ENCODE data around the gene THSD8.
"Not testable (repeated sequence)": the region's sequence is repeated elsewhere in the genome, so short reads cannot be mapped to it uniquely, and the experiment has no call there.

The THSD8 gene

DNA sequence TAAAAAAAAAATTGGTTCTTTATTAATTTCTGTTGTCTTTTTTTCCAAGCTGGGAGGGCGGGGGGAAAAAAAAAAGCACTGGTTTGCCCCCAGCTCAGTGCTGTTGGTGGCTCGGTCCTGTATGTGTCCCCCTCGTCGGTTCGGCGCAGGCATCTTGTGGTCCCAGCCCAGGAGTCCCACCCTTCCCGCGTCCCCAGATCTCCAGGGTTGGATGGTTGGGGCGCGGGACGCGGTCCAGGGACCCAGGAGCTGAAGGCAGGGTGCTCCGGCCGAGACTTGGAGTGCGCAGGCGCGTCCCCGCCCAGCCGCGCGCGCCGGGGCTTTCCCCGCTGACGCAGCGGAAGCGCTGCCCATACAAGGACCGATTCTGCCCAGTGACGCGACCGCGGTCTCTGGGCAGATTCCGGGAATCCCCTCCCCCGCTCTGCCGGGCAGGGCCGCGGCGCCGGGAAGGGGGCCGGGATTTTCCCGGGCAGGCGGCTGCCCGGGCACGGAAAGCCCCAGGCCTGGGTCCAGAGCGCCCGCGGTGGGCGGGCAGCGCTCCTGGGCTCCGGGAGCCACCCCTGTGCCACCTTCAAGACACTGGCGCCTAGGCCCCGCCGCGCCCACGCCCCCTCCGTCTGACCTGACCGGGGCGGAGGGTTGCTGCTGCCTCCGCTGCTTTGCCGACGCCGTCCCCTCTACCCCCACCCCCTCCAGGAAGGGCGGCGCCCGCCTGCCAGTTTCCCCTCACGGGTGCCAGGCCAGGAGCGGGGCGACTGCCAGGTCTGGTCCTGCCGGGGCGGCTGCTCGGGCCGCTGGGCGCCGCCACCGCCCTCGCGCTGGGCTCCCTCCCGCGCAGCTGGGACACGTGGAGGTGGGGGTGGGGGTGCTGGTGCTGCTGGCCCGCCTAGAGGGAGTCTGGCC, 8.3 kb upstream of the THSD8 start:
- peak; percentile 92 for DNase-seq (ENCODE audit: low read depth)
- peak overlapping the region; percentile 99 for H3K4me3 ChIP-seq (ENCODE audit: low read length)
- TF ChIP-seq, protein P1, sequence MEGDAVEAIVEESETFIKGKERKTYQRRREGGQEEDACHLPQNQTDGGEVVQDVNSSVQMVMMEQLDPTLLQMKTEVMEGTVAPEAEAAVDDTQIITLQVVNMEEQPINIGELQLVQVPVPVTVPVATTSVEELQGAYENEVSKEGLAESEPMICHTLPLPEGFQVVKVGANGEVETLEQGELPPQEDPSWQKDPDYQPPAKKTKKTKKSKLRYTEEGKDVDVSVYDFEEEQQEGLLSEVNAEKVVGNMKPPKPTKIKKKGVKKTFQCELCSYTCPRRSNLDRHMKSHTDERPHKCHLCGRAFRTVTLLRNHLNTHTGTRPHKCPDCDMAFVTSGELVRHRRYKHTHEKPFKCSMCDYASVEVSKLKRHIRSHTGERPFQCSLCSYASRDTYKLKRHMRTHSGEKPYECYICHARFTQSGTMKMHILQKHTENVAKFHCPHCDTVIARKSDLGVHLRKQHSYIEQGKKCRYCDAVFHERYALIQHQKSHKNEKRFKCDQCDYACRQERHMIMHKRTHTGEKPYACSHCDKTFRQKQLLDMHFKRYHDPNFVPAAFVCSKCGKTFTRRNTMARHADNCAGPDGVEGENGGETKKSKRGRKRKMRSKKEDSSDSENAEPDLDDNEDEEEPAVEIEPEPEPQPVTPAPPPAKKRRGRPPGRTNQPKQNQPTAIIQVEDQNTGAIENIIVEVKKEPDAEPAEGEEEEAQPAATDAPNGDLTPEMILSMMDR (conservative IDR thresholded peaks at IDR 0.05; ENCODE audit: low read length) = 0 out of 2 replicates have a peak, but pooled peaks have one; percentile 3

DNA sequence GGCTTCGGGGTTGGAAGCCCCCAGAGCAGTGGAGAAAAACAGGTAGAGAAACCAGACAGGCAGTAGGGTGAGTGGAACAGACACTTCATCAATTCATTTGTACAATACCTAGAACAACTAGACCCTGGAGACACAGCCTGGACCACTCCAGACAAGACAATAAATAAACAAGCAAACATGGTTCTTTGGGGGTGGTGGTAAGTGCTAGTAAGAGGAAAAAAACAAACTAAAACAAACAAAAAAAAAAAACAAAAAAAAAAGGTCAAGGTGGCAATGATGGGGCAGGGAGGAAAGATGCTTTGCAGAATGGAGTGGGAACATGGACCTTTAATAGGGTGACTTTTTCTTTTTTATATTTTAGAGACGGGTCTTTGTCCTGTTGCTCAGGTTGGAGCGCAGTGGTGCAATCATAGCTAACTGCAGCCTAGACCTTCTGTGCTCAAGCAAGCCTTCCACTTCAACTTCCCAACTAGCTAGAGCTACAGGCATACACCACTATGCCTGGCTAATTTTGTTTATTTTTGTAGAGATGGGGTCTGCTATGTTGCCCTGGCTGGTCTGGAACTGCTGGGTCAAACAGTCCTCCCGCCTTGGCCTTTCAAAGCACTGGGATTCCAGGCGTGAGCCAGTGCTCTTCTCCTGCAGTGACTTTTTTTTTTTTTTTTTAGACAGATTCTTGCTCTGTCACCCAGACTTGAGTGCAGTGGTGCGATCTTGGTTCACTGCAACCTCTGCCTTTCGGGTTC, 7.5 kb upstream of the THSD8 start:
- DNase-seq (ENCODE audit: low read depth) = peak; percentile 42
- TF ChIP-seq, protein P1 (conservative IDR thresholded peaks at IDR 0.05; ENCODE audit: low read length) = no peak
- H3K4me3 ChIP-seq (ENCODE audit: low read length) = peak overlapping the region; percentile 99

DNA sequence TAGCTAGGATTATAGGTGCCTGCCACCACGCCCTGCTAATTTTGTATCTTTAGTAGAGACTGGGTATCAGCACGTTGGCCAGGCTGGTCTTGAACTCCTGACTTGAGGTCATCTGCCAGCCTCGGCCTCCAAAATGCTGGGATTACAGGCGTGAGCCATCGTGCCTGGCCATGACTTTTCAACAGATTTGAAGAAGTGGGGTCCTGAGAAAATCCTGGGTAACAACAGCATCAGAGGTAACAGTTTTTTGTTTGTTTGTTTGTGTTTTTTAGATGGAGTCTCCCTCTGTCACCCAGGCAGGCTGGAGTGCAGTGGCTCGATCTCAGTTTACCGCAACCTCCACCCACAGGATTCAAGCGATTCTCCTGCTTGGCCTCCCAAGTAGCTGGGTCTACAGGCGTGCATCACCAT, 6.9 kb upstream of the THSD8 start:
- DNase-seq (ENCODE audit: low read depth) = no peak
- TF ChIP-seq, protein P1 (conservative IDR thresholded peaks at IDR 0.05; ENCODE audit: low read length) = no peak
- H3K4me3 ChIP-seq (ENCODE audit: low read length) = no peak overlapping the region

DNA sequence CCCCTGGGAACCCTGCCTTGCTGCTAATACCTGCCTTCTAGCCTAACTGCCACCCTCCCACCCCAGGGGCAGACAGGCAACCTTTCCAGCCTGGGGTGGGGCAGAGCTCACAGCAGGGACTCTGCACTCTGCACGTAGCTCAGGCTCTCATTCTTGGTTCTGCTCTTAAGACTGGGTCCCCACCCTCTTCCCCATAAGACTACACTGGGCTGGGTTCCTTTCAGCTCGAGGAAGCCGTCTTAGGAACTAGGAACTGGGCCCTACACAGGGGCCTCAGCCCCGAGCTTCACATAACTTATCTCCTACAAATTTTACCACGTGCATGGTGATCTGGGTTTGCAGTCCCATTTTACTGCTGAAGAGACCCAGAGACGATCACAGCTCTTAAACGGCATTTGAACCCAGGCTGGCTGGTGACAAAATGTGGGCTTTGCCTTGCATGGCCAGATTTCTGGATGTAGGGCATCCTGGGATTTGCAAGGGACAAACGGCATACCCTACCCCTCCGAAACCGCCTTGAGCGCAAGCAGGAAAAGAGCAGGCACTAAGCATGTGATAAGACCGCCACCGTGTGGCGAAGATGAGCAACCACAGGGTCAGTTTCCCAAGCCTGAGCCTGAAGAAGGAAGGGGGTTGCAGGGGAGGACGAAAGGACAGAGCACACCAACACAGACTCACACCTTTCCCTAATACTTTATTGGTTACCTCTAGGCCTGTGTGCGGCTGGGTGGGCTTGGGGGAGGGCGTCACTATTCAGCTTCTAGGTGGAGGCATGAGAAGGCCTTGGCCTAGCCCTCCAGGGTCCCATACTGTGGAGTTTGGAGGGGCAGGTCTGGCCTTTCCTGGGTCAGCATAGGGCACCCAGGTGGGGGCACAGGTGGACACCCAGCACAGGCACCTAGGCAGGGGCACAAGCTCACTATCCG, 5.5 kb upstream of the THSD8 start:
- peak; percentile 72 for DNase-seq (ENCODE audit: low read depth)
- H3K4me3 ChIP-seq (ENCODE audit: low read length) = no peak overlapping the region
- TF ChIP-seq, protein P1 (conservative IDR thresholded peaks at IDR 0.05; ENCODE audit: low read length) = peak; percentile 95

DNA sequence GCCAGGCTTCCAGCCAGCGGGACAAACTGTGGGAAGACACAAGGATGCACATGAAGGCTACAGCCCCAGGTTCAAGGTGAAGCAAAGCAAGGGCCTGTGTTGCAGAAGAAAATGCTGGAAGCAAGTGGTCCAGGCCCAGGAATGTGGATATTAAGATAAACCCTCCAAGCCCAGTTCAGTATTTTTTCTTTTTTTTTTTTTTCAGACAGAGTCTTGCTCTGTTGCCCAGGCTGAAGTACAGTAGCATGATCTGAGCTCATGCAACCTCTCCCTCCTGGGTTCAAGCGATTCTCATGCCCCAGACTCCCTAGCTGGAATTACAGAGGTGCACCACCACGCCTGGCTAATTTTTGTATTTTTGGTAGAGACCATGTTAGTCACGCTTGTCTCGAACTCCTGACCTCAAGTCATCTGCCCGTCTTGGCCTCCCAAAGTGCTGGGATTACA, 4.7 kb upstream of the THSD8 start:
- TF ChIP-seq, protein P1 (conservative IDR thresholded peaks at IDR 0.05; ENCODE audit: low read length) = no peak
- DNase-seq (ENCODE audit: low read depth) = no peak

DNA sequence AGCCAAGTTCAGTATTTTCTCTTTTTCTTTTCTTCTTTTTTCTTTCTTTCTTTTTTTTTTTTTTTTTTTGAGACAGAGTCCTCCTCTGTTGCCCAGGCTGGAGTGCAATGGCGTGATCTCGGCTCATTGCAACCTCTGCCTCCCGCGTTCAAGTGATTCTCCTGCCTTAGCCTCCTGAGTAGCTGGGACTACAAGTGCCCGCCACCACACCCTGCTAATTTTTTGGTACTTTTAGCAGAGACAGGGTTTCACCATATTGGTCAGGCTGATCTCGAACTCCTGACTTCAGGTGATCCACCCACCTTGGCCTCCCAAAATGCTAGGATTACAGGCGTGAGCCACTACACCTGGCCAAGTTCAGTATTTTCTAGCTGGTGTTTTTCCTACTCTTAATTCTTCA, 4.3 kb upstream of the THSD8 start:
- H3K4me3 ChIP-seq (ENCODE audit: low read length); DNase-seq (ENCODE audit: low read depth): not testable (repeated sequence)

More for the DNA sequence above, 4.7 kb upstream of the THSD8 start:
- no peak overlapping the region for H3K4me3 ChIP-seq (ENCODE audit: low read length)
